HepG2 (cell line): ENCODE results near the gene TEX13D. TPM values are rescaled to one million over a fixed set of nuclear protein-coding genes. Genes with fewer than 3 reads are reported as not detected.

Experiments used
- ATAC-seq: fragments of 200-7000 bp; cut with Tn5 transposase; 3 replicates; pipeline ENCODE4 v1.9.1; 2020; ENCODE audit warnings: mild to moderate bottlenecking, moderate library complexity
- BruUV-seq: library from RNA; stranded (reverse); fragments of 400-500 nt; replicated peaks from 2 replicates; lab custom pipeline; 2021; lab: Mats Ljungman, UMichigan
- CTCF ChIA-PET: fragments of 300-600 bp; formaldehyde crosslinking; extraction: SDS; loops from one replicate; lab custom pipeline; 2021; ENCODE audit warnings: low total read pairs, inconsistent platforms, low intra/inter-chr PET ratio; lab: Yijun Ruan, JAX
- POLR2A ChIA-PET: fragments of 350-600 bp; sonication (Branson Sonifier 250); formaldehyde crosslinking; loops from one replicate; lab custom pipeline; 2020; ENCODE audit warnings: antibody characterized with exemption, inconsistent platforms; lab: Yijun Ruan, JAX
- DNase-seq: peaks from one replicate; pipeline ENCODE4 v3.0.0-alpha.2; 2015; ENCODE audit warnings: low spot score
- FAIRE-seq: peaks from 3 replicates; lab custom pipeline; 2011; peaks lifted over from hg19 to GRCh38; lab: Jason Lieb, UNC
- H2AFZ ChIP-seq: one replicate; pipeline ENCODE4 v1.6.1; 2011; ENCODE audit warnings: low read length, inconsistent platforms
- H3K27ac ChIP-seq: fragments of 300-600 bp; 3 replicates; pipeline ENCODE4 v1.8.0; 2011; ENCODE audit warnings: mixed run types, mild to moderate bottlenecking, mixed read lengths, low read length, inconsistent platforms; ENCODE audit not compliant: insufficient read depth; ENCODE audit errors: extremely low read length
- H3K27me3 ChIP-seq, 2 experiments: fragments of 200-600 bp in 1 of 2; 2 replicates in 1 of 2; 3 replicates in 1 of 2; pipeline versions ENCODE4 v1.6.0 to v1.8.0; 2011; ENCODE audit warnings: low read length in 2 of 2, mild to moderate bottlenecking in 2 of 2, moderate library complexity in 2 of 2, inconsistent platforms in 1 of 2; ENCODE audit not compliant: insufficient read depth in 2 of 2, control insufficient read depth in 1 of 2
- H3K36me3 ChIP-seq, 2 experiments: fragments of 200-600 bp in 1 of 2; replicated peaks in 1 of 2; 2 replicates in 1 of 2; 3 replicates in 1 of 2; pipeline versions ENCODE4 v1.5.1 to v1.8.0; 2011; ENCODE audit warnings: low read length in 2 of 2, inconsistent platforms in 1 of 2; ENCODE audit not compliant: insufficient read depth in 2 of 2, control insufficient read depth in 1 of 2
- H3K4me1 ChIP-seq: 2 replicates; pipeline ENCODE4 v1.5.1; 2012; ENCODE audit warnings: low read length, inconsistent platforms; ENCODE audit not compliant: insufficient read depth
- H3K4me2 ChIP-seq: 2 replicates; pipeline ENCODE4 v1.6.0; 2011; ENCODE audit warnings: low read depth, low read length, inconsistent platforms
- H3K4me3 ChIP-seq, 3 experiments: fragments of 200-600 bp in 1 of 3; sonication (generic), shearing (Covaris generic) in 1 of 3; replicated peaks in 1 of 3; 2 replicates each; pipeline ENCODE4 v1.5.1; 2011 to 2016; ENCODE audit warnings: low read length in 3 of 3, inconsistent platforms in 2 of 3, low read depth in 2 of 3, mild to moderate bottlenecking in 2 of 3, control low read depth in 1 of 3, mixed read lengths in 1 of 3; ENCODE audit not compliant: insufficient read depth in 1 of 3
- H3K79me2 ChIP-seq: one replicate; pipeline ENCODE4 v1.6.1; 2011; ENCODE audit warnings: low read length, inconsistent platforms; ENCODE audit not compliant: insufficient read depth
- H3K9ac ChIP-seq: 2 replicates; pipeline ENCODE4 v1.6.0; 2011; ENCODE audit warnings: mild to moderate bottlenecking, low read depth, low read length, inconsistent platforms; ENCODE audit not compliant: insufficient read depth
- H3K9me3 ChIP-seq: 2 replicates; pipeline ENCODE4 v1.5.1; 2012; ENCODE audit warnings: mild to moderate bottlenecking, low read length
- H4K20me1 ChIP-seq: 2 replicates; pipeline ENCODE4 v1.6.0; 2011; ENCODE audit warnings: inconsistent platforms, mild to moderate bottlenecking, low read length, moderate library complexity; ENCODE audit not compliant: insufficient read depth
- DMTF1 ChIP-seq: sonication (generic); formaldehyde crosslinking; IDR thresholded peaks from 2 replicates; pipeline ENCODE4 v1.4.0; 2020; ENCODE audit warnings: mild to moderate bottlenecking, missing genetic modification reagents
- FOXA3 ChIP-seq: IDR thresholded peaks from 2 replicates; pipeline ENCODE4 v1.6.1; 2016; ENCODE audit warnings: missing genetic modification reagents, missing compliant biosample characterization
- FOXK1 ChIP-seq: sonication (generic); formaldehyde crosslinking; IDR thresholded peaks from 2 replicates; pipeline ENCODE4 v1.4.0; 2020; ENCODE audit warnings: low read depth, missing genetic modification reagents, borderline replicate concordance
- JUNB ChIP-seq: sonication (generic); formaldehyde crosslinking; IDR thresholded peaks from 2 replicates; pipeline ENCODE4 v1.8.0; 2022; ENCODE audit warnings: missing genetic modification reagents, mild to moderate bottlenecking, borderline replicate concordance
- KDM5A ChIP-seq: fragments of 200-600 bp; sonication (generic); IDR thresholded peaks from 2 replicates; pipeline ENCODE4 v1.7.0; 2018; ENCODE audit warnings: antibody characterized with exemption, mild to moderate bottlenecking, low read length, borderline replicate concordance
- KDM5B ChIP-seq: sonication (generic); formaldehyde crosslinking; IDR thresholded peaks from 2 replicates; pipeline ENCODE4 v1.4.0; 2020; ENCODE audit warnings: missing genetic modification reagents, mild to moderate bottlenecking, borderline replicate concordance
- MED13 ChIP-seq: sonication (generic); formaldehyde crosslinking; IDR thresholded peaks from 2 replicates; pipeline ENCODE4 v1.5.0; 2020; ENCODE audit warnings: missing genetic modification reagents
- NFE2L1 ChIP-seq: sonication (generic); formaldehyde crosslinking; IDR thresholded peaks from 2 replicates; pipeline ENCODE4 v1.4.0; 2020; ENCODE audit warnings: missing genetic modification reagents, mild to moderate bottlenecking, borderline replicate concordance
- POGZ ChIP-seq: sonication (generic); formaldehyde crosslinking; IDR thresholded peaks from 2 replicates; pipeline ENCODE4 v1.4.0; 2020; ENCODE audit warnings: mild to moderate bottlenecking, missing genetic modification reagents
- POLR2G ChIP-seq: fragments of 200-400 bp; formaldehyde crosslinking; IDR thresholded peaks from 2 replicates; pipeline ENCODE4 v1.6.1; 2018; ENCODE audit warnings: mild to moderate bottlenecking, low read depth, low read length, moderate library complexity
- RELA ChIP-seq: sonication (generic); formaldehyde crosslinking; IDR thresholded peaks from 2 replicates; pipeline ENCODE4 v1.4.0; 2020; ENCODE audit warnings: missing genetic modification reagents
- ZBTB49 ChIP-seq: sonication (generic); formaldehyde crosslinking; IDR thresholded peaks from 2 replicates; pipeline ENCODE4 v1.4.0; 2020; ENCODE audit warnings: missing genetic modification reagents, borderline replicate concordance
- ZKSCAN5 ChIP-seq: sonication (generic); formaldehyde crosslinking; IDR thresholded peaks from 2 replicates; pipeline ENCODE4 v1.5.1; 2020; ENCODE audit warnings: mild to moderate bottlenecking, missing genetic modification reagents
- ZNF564 ChIP-seq: sonication (generic); formaldehyde crosslinking; IDR thresholded peaks from 2 replicates; pipeline ENCODE4 v1.8.1; 2023; ENCODE audit warnings: mild to moderate bottlenecking, missing genetic modification reagents
- ZNF567 ChIP-seq: sonication (generic); formaldehyde crosslinking; IDR thresholded peaks from 2 replicates; pipeline ENCODE4 v1.8.1; 2023; ENCODE audit warnings: mild to moderate bottlenecking, missing genetic modification reagents, borderline replicate concordance
- ZNF768 ChIP-seq: sonication (generic); formaldehyde crosslinking; IDR thresholded peaks from 2 replicates; pipeline ENCODE4 v1.4.0; 2020; ENCODE audit warnings: missing genetic modification reagents
- ZSCAN31 ChIP-seq: sonication (generic); formaldehyde crosslinking; IDR thresholded peaks from 2 replicates; pipeline ENCODE4 v1.5.0; 2020; ENCODE audit warnings: low read depth, mild to moderate bottlenecking, missing genetic modification reagents
- WGBS: methylation state at CpG from one replicate; pipeline ENCODE4 v1.1.6; 2017; ENCODE audit warnings: low lambda C conversion rate; 5-methylcytosine and 5-hydroxymethylcytosine counted together
- in situ Hi-C: cut with HindIII; loops from 2 replicates; pipeline ENCODE4 v1.10.0; 2017; ENCODE audit warnings: low pct_unique_long_range_greater_than_20kb; ENCODE audit not compliant: extremely low pct_ligation_motif_present
- intact Hi-C: fragments of 100-400 bp; cut with micrococcal nuclease; formaldehyde crosslinking; loops from one replicate; pipeline ENCODE4 v1.10.0; 2022; ENCODE audit not compliant: unreplicated experiment
- polyA plus RNA-seq, 8 experiments: library from polyadenylated mRNA; depleted of rRNA in 3 of 8; stranded (reverse) in 7 of 8; unstranded in 1 of 8; fragments of >200 nt; fragmentation: Illumina TruSeq in 4 of 8; extraction: Trizol in 4 of 8; gene quantifications; 2 replicates each; pipeline versions ENCODE4 v1.2.1 to v1.2.3, GENCODE V29; 2011 to 2016; ENCODE audit warnings: low read depth in 4 of 8, missing spikeins in 1 of 8, mixed read lengths in 1 of 8; ENCODE audit not compliant: insufficient read depth in 1 of 8
- total RNA-seq, 5 experiments: library from RNA; depleted of rRNA; stranded (reverse); fragments of >200 nt; fragmentation: Illumina TruSeq; extraction: Trizol; gene quantifications; 2 replicates each; pipeline ENCODE4 v1.2.3, GENCODE V29; 2016; ENCODE audit warnings: low read depth in 1 of 5

The TEX13D gene
- total and polyA plus RNA-seq, 2 of the 13 experiments (the other 11 are each of a cell fraction or from before 2014, with no cell fraction given): not detected

- POLR2A ChIA-PET: no interaction called here
- in situ Hi-C loops (no loop called here), intact Hi-C loops (no loop called here)
- CTCF ChIA-PET: no interaction called here
- ATAC-seq (no peak), FAIRE-seq (no peak), DNase-seq (no peak)
- H3K4me3 ChIP-seq: no peak within 1 kb of the TSS
- no TSS peak for BruUV-seq
- no peaks in the 10 kb centered on the region for H3K9me3 ChIP-seq
- H3K27ac ChIP-seq: no peak within 1 kb of the TSS
- H3K9ac ChIP-seq: no peak within 1 kb of the TSS
- no peaks in the 10 kb centered on the region for H3K79me2 ChIP-seq
- 0% methylated on average over 1 of the region's 19 CpGs for WGBS
- no peaks in the 10 kb centered on the region for H3K27me3 ChIP-seq
- no peaks in the 10 kb centered on the region for H3K36me3 ChIP-seq
- H3K4me1 ChIP-seq: no peaks in the 10 kb centered on the region
- H3K4me2 ChIP-seq: no peak within 1 kb of the TSS
- no peak within 1 kb of the TSS for H2AFZ ChIP-seq
- H4K20me1 ChIP-seq: no peaks in the 10 kb centered on the region
- TF ChIP-seq POLR2G (no peak), KDM5A (no peak), NFE2L1 (no peak), DMTF1 (CRISPR knock-in tag) (no peak), MED13 (no peak), JUNB (CRISPR knock-in tag) (no peak), KDM5B (CRISPR knock-in tag) (no peak), ZKSCAN5 (CRISPR knock-in tag) (no peak), ZNF564 (CRISPR knock-in tag) (no peak), ZSCAN31 (CRISPR knock-in tag) (no peak), FOXA3 (CRISPR knock-in tag) (no peak), ZNF768 (no peak), ZBTB49 (CRISPR knock-in tag) (no peak), POGZ (no peak), ZNF567 (no peak), FOXK1 (CRISPR knock-in tag) (no peak), RELA (CRISPR knock-in tag) (no peak)
These were observed 13.8 kb downstream of the TEX13D start, which contains the start of gene SH2D1A for GRCh38 chrX:124346117-124346876. TSS of gene SH2D1A (plus strand) at chrX:124346563. CDS start at chrX:124346643, 80 bp downstream.
